Chondrocyte (in vitro differentiated cells): ENCODE measurements around the gene PDE9A. TPM values are rescaled to one million over a fixed set of nuclear protein-coding genes. Genes with fewer than 3 reads are reported as not detected.
A peak's percentile ranks its signal among the peaks of the same experiment; 100 is the strongest.

ENCODE experiments used
- DNase-seq: peaks from one replicate; pipeline ENCODE4 v3.0.0; 2021; ENCODE audit warnings: mixed read lengths, low spot score
- H3K27ac Mint-ChIP-seq: one replicate; pipeline ENCODE4 v1.8.0; 2021; ENCODE audit warnings: mild to moderate bottlenecking, moderate library complexity, mixed read lengths; ENCODE audit not compliant: unreplicated experiment
- H3K27me3 Mint-ChIP-seq: 2 replicates; pipeline ENCODE4 v1.8.0; 2021; ENCODE audit warnings: low read depth, mixed read lengths
- H3K36me3 Mint-ChIP-seq: 2 replicates; pipeline ENCODE4 v1.8.0; 2021; ENCODE audit warnings: low read depth, mixed read lengths
- H3K4me1 Mint-ChIP-seq: 2 replicates; pipeline ENCODE4 v1.8.0; 2021; ENCODE audit warnings: low read depth, mild to moderate bottlenecking, mixed read lengths
- H3K4me3 Mint-ChIP-seq: one replicate; pipeline ENCODE4 v1.8.0; 2021; ENCODE audit warnings: mild to moderate bottlenecking, moderate library complexity, mixed read lengths; ENCODE audit not compliant: unreplicated experiment
- H3K9me3 Mint-ChIP-seq: 2 replicates; pipeline ENCODE4 v1.8.0; 2021; ENCODE audit warnings: low read depth, mixed read lengths
- total RNA-seq: library from RNA; stranded (reverse); gene quantifications from 3 replicates; pipeline ENCODE4 v1.2.1, GENCODE V29; 2021
- TF ChIP-seq, protein P1 (sequence below): fragments of 200-600 bp; sonication (generic); IDR thresholded peaks from 2 replicates; pipeline ENCODE4 v1.5.0; 2021; ENCODE audit warnings: antibody characterized with exemption, mild to moderate bottlenecking, moderate library complexity

Gene PDE9A
- total RNA-seq, 1 donor from 2014 or later: 0.60 TPM

GRCh38 chr21:42651515-42652401 is 1.7 kb upstream of the PDE9A start:
- peak; percentile 75 for DNase-seq
- Mint-ChIP-seq H3K9me3 (no peaks in the 10 kb centered on the region), H3K4me1 (peaks cover 16% of the 10 kb centered on the region), H3K36me3 (no peaks in the 10 kb centered on the region), H3K27me3 (peaks cover 35% of the 10 kb centered on the region), H3K27ac (no peak overlapping the region), H3K4me3 (no peak overlapping the region)
- TF ChIP-seq, protein P1, sequence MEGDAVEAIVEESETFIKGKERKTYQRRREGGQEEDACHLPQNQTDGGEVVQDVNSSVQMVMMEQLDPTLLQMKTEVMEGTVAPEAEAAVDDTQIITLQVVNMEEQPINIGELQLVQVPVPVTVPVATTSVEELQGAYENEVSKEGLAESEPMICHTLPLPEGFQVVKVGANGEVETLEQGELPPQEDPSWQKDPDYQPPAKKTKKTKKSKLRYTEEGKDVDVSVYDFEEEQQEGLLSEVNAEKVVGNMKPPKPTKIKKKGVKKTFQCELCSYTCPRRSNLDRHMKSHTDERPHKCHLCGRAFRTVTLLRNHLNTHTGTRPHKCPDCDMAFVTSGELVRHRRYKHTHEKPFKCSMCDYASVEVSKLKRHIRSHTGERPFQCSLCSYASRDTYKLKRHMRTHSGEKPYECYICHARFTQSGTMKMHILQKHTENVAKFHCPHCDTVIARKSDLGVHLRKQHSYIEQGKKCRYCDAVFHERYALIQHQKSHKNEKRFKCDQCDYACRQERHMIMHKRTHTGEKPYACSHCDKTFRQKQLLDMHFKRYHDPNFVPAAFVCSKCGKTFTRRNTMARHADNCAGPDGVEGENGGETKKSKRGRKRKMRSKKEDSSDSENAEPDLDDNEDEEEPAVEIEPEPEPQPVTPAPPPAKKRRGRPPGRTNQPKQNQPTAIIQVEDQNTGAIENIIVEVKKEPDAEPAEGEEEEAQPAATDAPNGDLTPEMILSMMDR: no peak

DNA sequence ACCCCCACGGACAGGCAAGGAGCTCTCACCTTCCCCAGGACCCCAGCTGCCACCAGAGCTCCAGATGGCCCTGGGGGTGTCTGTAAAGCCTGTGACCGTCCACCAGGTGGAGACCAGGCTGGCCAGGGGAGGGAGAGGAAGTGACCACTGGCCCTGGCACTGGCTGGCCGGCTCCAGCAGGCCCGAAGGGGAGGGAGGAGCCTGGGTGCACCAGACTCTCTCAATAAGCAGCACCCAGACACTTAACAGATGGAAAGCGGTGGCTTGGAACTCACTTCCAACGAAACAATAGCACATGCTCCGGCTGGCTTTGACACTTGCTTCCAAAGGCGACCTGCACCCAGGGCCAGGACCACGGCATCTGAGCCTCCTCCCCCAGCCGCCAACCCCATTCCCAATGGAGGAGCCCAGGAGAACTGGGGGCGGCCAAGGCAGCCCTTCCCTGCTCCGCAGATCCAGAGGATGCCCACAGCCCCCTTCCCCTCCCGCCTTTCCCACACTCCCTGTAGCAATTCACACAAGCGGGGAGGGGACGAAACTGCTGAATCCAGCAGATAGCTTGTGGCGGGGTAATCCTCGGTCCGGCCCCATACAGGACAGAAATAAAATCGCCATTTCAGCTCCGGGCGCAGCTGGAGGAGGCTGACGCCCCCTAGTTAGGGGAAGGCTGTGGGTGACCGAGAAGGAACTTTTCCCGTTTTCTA is 742 bp upstream of the PDE9A start:
- Mint-ChIP-seq H3K9me3 (no peaks in the 10 kb centered on the region), H3K4me3 (peak overlapping the region; percentile 72), H3K27me3 (peaks cover 40% of the 10 kb centered on the region), H3K4me1 (peaks cover 16% of the 10 kb centered on the region), H3K27ac (no peak overlapping the region), H3K36me3 (no peaks in the 10 kb centered on the region)
- TF ChIP-seq, protein P1: peak; percentile 78
- peak; percentile 71 for DNase-seq

DNA sequence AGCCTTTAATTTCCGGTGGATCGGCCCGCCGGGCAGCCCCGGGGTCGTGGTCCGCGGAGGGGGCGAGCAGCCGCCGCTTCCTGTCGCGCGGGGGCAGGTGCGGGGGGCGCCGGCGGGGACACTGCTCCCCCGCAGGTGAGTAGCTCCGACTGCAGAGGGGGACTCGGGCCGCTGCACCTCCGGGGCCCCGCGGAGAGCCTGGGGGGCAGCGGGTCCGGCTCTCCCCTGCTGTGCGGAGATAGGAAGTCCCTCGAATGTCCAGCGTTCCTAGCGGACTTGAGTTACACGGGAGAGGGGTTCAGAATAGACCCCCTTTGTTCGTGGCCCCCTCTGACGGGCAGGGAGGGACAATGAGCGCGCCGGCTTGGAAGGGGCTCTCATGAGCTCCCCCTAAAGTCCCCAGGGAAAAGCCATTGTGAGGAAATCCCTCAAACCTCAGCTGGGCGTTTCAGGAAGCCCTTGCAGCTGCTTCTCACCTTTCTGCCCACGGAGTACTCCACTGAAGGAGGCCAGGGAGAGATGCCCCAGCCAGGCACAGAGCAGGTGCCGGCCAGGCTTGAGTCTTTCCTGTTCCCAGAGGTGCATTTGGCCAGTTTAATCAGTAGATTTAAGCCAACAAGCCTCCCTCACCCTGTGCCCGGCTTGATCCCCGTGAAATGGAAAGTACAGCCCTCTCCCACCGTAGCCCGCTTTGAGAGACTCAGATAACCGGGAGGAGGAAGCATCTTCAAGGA is 925 bp downstream of the PDE9A start:
- Mint-ChIP-seq H3K9me3 (no peaks in the 10 kb centered on the region), H3K4me1 (peaks cover 16% of the 10 kb centered on the region), H3K27ac (no peak overlapping the region), H3K4me3 (peak overlapping the region; percentile 40), H3K27me3 (peaks cover 47% of the 10 kb centered on the region), H3K36me3 (no peaks in the 10 kb centered on the region)
- TF ChIP-seq, protein P1: no peak
- peak; percentile 33 for DNase-seq

DNA sequence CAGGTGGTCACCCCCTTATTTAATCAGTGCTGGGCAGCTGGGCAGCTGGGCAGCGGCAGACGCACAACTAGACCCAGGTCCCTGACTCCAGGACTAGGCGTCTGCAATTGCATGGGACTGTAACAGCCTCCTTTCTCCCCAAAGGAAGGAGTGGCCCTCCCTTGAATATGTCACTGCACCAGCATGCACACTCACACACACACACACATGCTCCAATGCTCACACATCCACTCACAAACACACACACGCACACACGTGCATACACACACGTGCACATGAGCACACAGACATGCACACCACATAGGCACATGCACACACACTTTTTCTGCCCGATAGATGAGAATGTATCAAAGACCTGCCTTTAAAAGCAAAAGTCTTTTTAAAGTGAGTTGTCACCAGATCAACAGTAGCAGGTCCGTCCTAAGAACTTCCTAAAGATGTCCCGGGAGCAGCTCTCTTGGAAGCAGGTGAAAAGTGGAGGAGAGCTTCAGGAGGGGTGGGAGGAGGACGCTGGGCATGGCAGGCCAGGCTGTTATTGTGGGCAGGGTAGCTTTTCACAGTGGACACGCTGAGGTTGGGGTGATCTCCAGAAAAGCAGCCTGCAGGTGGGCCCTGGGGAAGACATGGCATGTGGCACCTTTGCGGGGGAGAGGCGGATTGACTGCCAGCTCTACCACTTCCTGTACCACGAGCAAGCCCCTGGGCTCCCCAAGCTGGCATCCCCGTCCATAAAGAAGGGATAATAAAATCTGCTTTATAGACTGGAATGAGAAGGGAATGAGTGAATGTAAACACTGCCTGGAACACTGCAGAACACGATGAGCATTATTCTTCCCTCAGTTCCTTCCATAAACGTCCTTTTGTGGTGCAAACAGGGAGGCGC is 1.7 kb downstream of the PDE9A start:
- H3K4me3 Mint-ChIP-seq: peak overlapping the region; percentile 40

More for the DNA sequence above, 1.7 kb downstream of the PDE9A start:
- no peak for DNase-seq
- TF ChIP-seq, protein P1: no peak
- H3K27me3 Mint-ChIP-seq: peaks cover 47% of the 10 kb centered on the region
- peaks cover 16% of the 10 kb centered on the region for H3K4me1 Mint-ChIP-seq
- no peak overlapping the region for H3K27ac Mint-ChIP-seq
- no peaks in the 10 kb centered on the region for H3K36me3 Mint-ChIP-seq
- H3K9me3 Mint-ChIP-seq: no peaks in the 10 kb centered on the region
